HCT116 (cell line): ENCODE results near the gene MEGF10. TPM values are rescaled to one million over a fixed set of nuclear protein-coding genes. Genes with fewer than 3 reads are reported as not detected.

ENCODE experiments used
- ATAC-seq: fragments of 200-7000 bp; cut with Tn5 transposase; 2 replicates; pipeline ENCODE4 v1.9.1; 2020; ENCODE audit warnings: mild to moderate bottlenecking, moderate library complexity
- BruUV-seq: library from RNA; stranded (reverse); fragments of 400-500 nt; replicated peaks from 2 replicates; lab custom pipeline; 2021; lab: Mats Ljungman, UMichigan
- CTCF ChIA-PET: fragments of 300-600 bp; sonication (Branson Sonifier 250); formaldehyde crosslinking; loops from one replicate; lab custom pipeline; 2021; ENCODE audit warnings: antibody characterized with exemption; lab: Charles Lee
- POLR2A ChIA-PET: fragments of 300-600, 350-600 bp; sonication (Branson Sonifier 250); formaldehyde crosslinking; loops from one replicate; lab custom pipeline; 2021; ENCODE audit warnings: antibody characterized with exemption; lab: Charles Lee
- RAD21 ChIA-PET, 2 experiments: fragments of 300-600 bp; sonication (Branson Sonifier 250); formaldehyde crosslinking; loops; one replicate each; lab custom pipeline; 2023; ENCODE audit warnings: low total read pairs in 2 of 2; ENCODE audit not compliant: uncharacterized antibody in 2 of 2, unreplicated experiment in 2 of 2, low non-redundant PET in 1 of 2; lab: Charles Lee
- DNase-seq: peaks from one replicate; pipeline ENCODE4 v3.0.0-alpha.2; 2010; ENCODE audit warnings: low read depth, low spot score
- H2AFZ ChIP-seq: fragments of 200-600 bp; shearing (Covaris generic), sonication (generic); 2 replicates; pipeline ENCODE4 v1.6.1; 2017; ENCODE audit warnings: low read depth, mixed run types, mixed read lengths, antibody characterized with exemption, low read length; ENCODE audit not compliant: poor library complexity, severe bottlenecking
- H3K27ac ChIP-seq: 2 replicates; pipeline ENCODE4 v1.5.1; 2012; ENCODE audit warnings: low read depth, low read length
- H3K27me3 ChIP-seq: fragments of 200-600 bp; sonication (generic); 2 replicates; pipeline ENCODE4 v1.6.1; 2016; ENCODE audit warnings: mixed run types, low read length, mixed read lengths; ENCODE audit not compliant: insufficient read depth
- H3K36me3 ChIP-seq, 2 experiments: fragments of 200-500 bp in 1 of 2; fragments of 200-600 bp in 1 of 2; sonication (Bioruptor generic) in 1 of 2; sonication (generic) in 1 of 2; 2 replicates each; pipeline versions ENCODE4 v1.5.1 to v1.6.1; 2014 to 2016; ENCODE audit warnings: low read length in 2 of 2, inconsistent platforms in 1 of 2, mixed read lengths in 1 of 2, mixed run types in 1 of 2; ENCODE audit not compliant: insufficient read depth in 2 of 2, control insufficient read depth in 1 of 2
- H3K4me1 ChIP-seq, 2 experiments: fragments of 200-600 bp in 1 of 2; sonication (generic) in 1 of 2; 2 replicates each; pipeline versions ENCODE4 v1.5.1 to v1.6.1; 2012 to 2017; ENCODE audit warnings: low read length in 2 of 2, inconsistent platforms in 1 of 2, mild to moderate bottlenecking in 1 of 2, mixed read lengths in 1 of 2, mixed run types in 1 of 2, moderate library complexity in 1 of 2; ENCODE audit not compliant: insufficient read depth in 2 of 2, control insufficient read depth in 1 of 2
- H3K4me2 ChIP-seq: fragments of 200-600 bp; sonication (generic); 2 replicates; pipeline ENCODE4 v1.6.1; 2017; ENCODE audit warnings: mixed run types, low read length, mixed read lengths
- H3K4me3 ChIP-seq, 2 experiments: fragments of 200-600 bp in 1 of 2; sonication (generic) in 1 of 2; replicated peaks in 1 of 2; 2 replicates each; pipeline ENCODE4 v1.5.1; 2011 to 2016; ENCODE audit warnings: low read length in 2 of 2, control low read depth in 1 of 2, low read depth in 1 of 2, mild to moderate bottlenecking in 1 of 2, mixed read lengths in 1 of 2, mixed run types in 1 of 2
- H3K79me2 ChIP-seq: fragments of 200-600 bp; sonication (generic); 2 replicates; pipeline ENCODE4 v1.6.1; 2017; ENCODE audit warnings: mild to moderate bottlenecking, mixed run types, low read length, moderate library complexity, mixed read lengths; ENCODE audit not compliant: insufficient read depth
- H3K9ac ChIP-seq: fragments of 200-600 bp; sonication (generic); 2 replicates; pipeline ENCODE4 v1.6.1; 2016; ENCODE audit warnings: low read length, mixed read lengths
- H3K9me2 ChIP-seq: fragments of 200-600 bp; sonication (generic), shearing (Covaris generic); 2 replicates; pipeline ENCODE4 v1.6.1; 2017; ENCODE audit warnings: mixed run types, mild to moderate bottlenecking, moderate library complexity; ENCODE audit not compliant: insufficient read depth
- H3K9me3 ChIP-seq, 2 experiments: fragments of 200-500 bp in 1 of 2; fragments of 200-600 bp in 1 of 2; sonication (Bioruptor generic) in 1 of 2; sonication (generic) in 1 of 2; 2 replicates each; pipeline ENCODE4 v1.6.1; 2014 to 2017; ENCODE audit warnings: low read length in 2 of 2, mixed read lengths in 2 of 2, inconsistent platforms in 1 of 2, low read depth in 1 of 2, mild to moderate bottlenecking in 1 of 2, mixed run types in 1 of 2, moderate library complexity in 1 of 2; ENCODE audit not compliant: control insufficient read depth in 1 of 2, insufficient read depth in 1 of 2
- H4K20me1 ChIP-seq: fragments of 200-600 bp; sonication (generic), shearing (Covaris generic); 2 replicates; pipeline ENCODE4 v1.6.1; 2017; ENCODE audit warnings: mixed run types, mild to moderate bottlenecking, moderate library complexity; ENCODE audit not compliant: insufficient read depth
- CBX3 ChIP-seq: IDR thresholded peaks from 2 replicates; pipeline ENCODE4 v1.6.1; 2012; ENCODE audit warnings: low read depth
- CEBPB ChIP-seq: IDR thresholded peaks from 2 replicates; pipeline ENCODE4 v1.6.1; 2012; ENCODE audit warnings: low read depth
- CTCF ChIP-seq, 3 experiments: fragments of 200-600 bp in 1 of 3; sonication (generic) in 1 of 3; IDR thresholded peaks in 2 of 3; conservative IDR thresholded peaks in 1 of 3; 2 replicates each; pipeline ENCODE4 v1.5.1; 2012 to 2017; ENCODE audit warnings: low read depth in 2 of 3, low read length in 2 of 3, antibody characterized with exemption in 1 of 3, borderline replicate concordance in 1 of 3, control low read depth in 1 of 3, mild to moderate bottlenecking in 1 of 3, mixed read lengths in 1 of 3, mixed run types in 1 of 3, moderate library complexity in 1 of 3; ENCODE audit not compliant: insufficient read depth in 1 of 3
- EGR1 ChIP-seq: IDR thresholded peaks from 2 replicates; pipeline ENCODE4 v1.6.1; 2012; ENCODE audit warnings: low read depth
- ELF1 ChIP-seq: IDR thresholded peaks from 2 replicates; pipeline ENCODE4 v1.6.1; 2012; ENCODE audit warnings: low read depth, borderline replicate concordance
- EZH2phosphoT487 ChIP-seq: fragments of 200-600 bp; IDR thresholded peaks from 2 replicates; pipeline ENCODE4 v1.6.1; 2018; ENCODE audit warnings: antibody characterized with exemption, borderline replicate concordance
- FOSL1 ChIP-seq: IDR thresholded peaks from 2 replicates; pipeline ENCODE4 v1.6.1; 2012; ENCODE audit warnings: low read depth
- MAX ChIP-seq: IDR thresholded peaks from 2 replicates; pipeline ENCODE4 v1.6.1; 2012
- POLR2A ChIP-seq: IDR thresholded peaks from 2 replicates; pipeline ENCODE4 v1.7.0; 2011; ENCODE audit warnings: borderline replicate concordance; ENCODE audit not compliant: insufficient read depth, insufficient read length; ENCODE audit errors: extremely low read depth
- POLR2AphosphoS5 ChIP-seq: IDR thresholded peaks from 2 replicates; pipeline ENCODE4 v1.6.1; 2011; ENCODE audit warnings: mild to moderate bottlenecking, low read depth, low read length, moderate library complexity
- REST ChIP-seq: IDR thresholded peaks from 2 replicates; pipeline ENCODE4 v1.6.1; 2012; ENCODE audit warnings: low read depth
- SIN3A ChIP-seq: IDR thresholded peaks from 2 replicates; pipeline ENCODE4 v1.6.1; 2012; ENCODE audit warnings: low read depth
- SRF ChIP-seq: IDR thresholded peaks from 2 replicates; pipeline ENCODE4 v1.6.1; 2012; ENCODE audit warnings: low read depth
- TCF7L2 ChIP-seq: IDR thresholded peaks from 2 replicates; pipeline ENCODE4 v1.7.0; 2011; ENCODE audit warnings: borderline replicate concordance, inconsistent platforms; ENCODE audit not compliant: insufficient read depth, insufficient read length; ENCODE audit errors: extremely low read depth
- YY1 ChIP-seq: IDR thresholded peaks from 2 replicates; pipeline ENCODE4 v1.6.1; 2011; ENCODE audit warnings: low read length, low read depth, moderate library complexity, mild to moderate bottlenecking; ENCODE audit not compliant: insufficient replicate concordance; ENCODE audit errors: extremely low read depth
- ZNF274 ChIP-seq: fragments of 200-500 bp; sonication (Bioruptor generic); IDR thresholded peaks from 2 replicates; pipeline ENCODE4 v1.6.1; 2014; ENCODE audit warnings: mild to moderate bottlenecking, low read depth, low read length, inconsistent platforms
- intact Hi-C: fragments of 100-400 bp; cut with micrococcal nuclease; formaldehyde crosslinking; loops from 2 replicates; pipeline ENCODE4 v1.10.0; 2022
- total RNA-seq: library from RNA; stranded (reverse); gene quantifications from one replicate; pipeline ENCODE4 v1.2.1, GENCODE V29; 2021; ENCODE audit not compliant: unreplicated experiment

The MEGF10 gene
- total RNA-seq, 1 experiment from 2014 or later = 0.02 TPM

- H3K79me2 ChIP-seq = no peaks in the 10 kb centered on the region
- no peaks in the 10 kb centered on the region for H4K20me1 ChIP-seq
- DNase-seq (no peak), ATAC-seq (no peak)
- H3K9ac ChIP-seq = no peak overlapping the region
- H3K36me3 ChIP-seq = no peaks in the 10 kb centered on the region
- no peaks in the 10 kb centered on the region for H3K9me3 ChIP-seq
- BruUV-seq = no TSS peak
- no peaks in the 10 kb centered on the region for H3K9me2 ChIP-seq
- intact Hi-C loops = no loop called here
- H3K4me2 ChIP-seq = no peak overlapping the region
- H3K27me3 ChIP-seq = no peaks in the 10 kb centered on the region
- TF ChIP-seq TCF7L2 = no peak
- TF ChIP-seq ELF1 = no peak
- TF ChIP-seq MAX = no peak
- no peak for TF ChIP-seq POLR2A
- no peak for TF ChIP-seq EZH2phosphoT487
- TF ChIP-seq FOSL1 = no peak
- TF ChIP-seq EGR1 = no peak
- no peak for TF ChIP-seq CEBPB
- no peak for TF ChIP-seq CTCF (IDR thresholded peaks at IDR 0.05 in 2 of 3, conservative IDR thresholded peaks at IDR 0.05 in 1 of 3; ENCODE audit: borderline replicate concordance in 1 of 3, insufficient read depth in 1 of 3, low read depth in 2 of 3, low read length in 2 of 3)
- RAD21 ChIA-PET = no interaction called here
- no peak overlapping the region for H3K27ac ChIP-seq
- CTCF ChIA-PET = no interaction called here
- POLR2A ChIA-PET = no interaction called here
- H2AFZ ChIP-seq = no peak overlapping the region
- no peak overlapping the region for H3K4me3 ChIP-seq
- no peaks in the 10 kb centered on the region for H3K4me1 ChIP-seq
Measured at GRCh38 chr5:127447827-127448226, 157.2 kb downstream of the MEGF10 start.

GRCh38 chr5:127450046-127450445, 159.4 kb downstream of the MEGF10 start:
- no peaks in the 10 kb centered on the region for H3K27me3 ChIP-seq
- ChIA-PET RAD21 (no interaction called here), POLR2A (no interaction called here), CTCF (interaction anchor here (1.2 kb wide), 1 partner anchor 43 kb away, joined by 3 read pairs; no protein-coding TSS in a partner anchor)
- H3K9ac ChIP-seq = no peak overlapping the region
- no peaks in the 10 kb centered on the region for H3K9me3 ChIP-seq
- H3K79me2 ChIP-seq = no peaks in the 10 kb centered on the region
- DNase-seq (no peak), ATAC-seq (no peak)
- H3K9me2 ChIP-seq = no peaks in the 10 kb centered on the region
- H2AFZ ChIP-seq = no peak overlapping the region
- H3K4me2 ChIP-seq = no peak overlapping the region
- H3K27ac ChIP-seq = no peak overlapping the region
- intact Hi-C loops = no loop called here
- no TSS peak for BruUV-seq
- no peak overlapping the region for H3K4me3 ChIP-seq
- no peaks in the 10 kb centered on the region for H4K20me1 ChIP-seq
- H3K4me1 ChIP-seq = no peaks in the 10 kb centered on the region
- H3K36me3 ChIP-seq = no peaks in the 10 kb centered on the region
- no peak for TF ChIP-seq CBX3
- TF ChIP-seq POLR2A = no peak
- no peak for TF ChIP-seq ELF1
- TF ChIP-seq SRF = no peak
- no peak for TF ChIP-seq REST
- no peak for TF ChIP-seq POLR2AphosphoS5
- no peak for TF ChIP-seq ZNF274
- TF ChIP-seq SIN3A = no peak
- no peak for TF ChIP-seq YY1
- no peak for TF ChIP-seq EZH2phosphoT487
- no peak for TF ChIP-seq EGR1
